Effector memory CD4-positive, alpha-beta T cell (primary cell): ENCODE data around the gene TBC1D21.

Experiments
- DNase-seq, 3 donors: peaks; one replicate each; pipeline ENCODE4 v3.0.0-alpha.2; 2020
- H3K27ac ChIP-seq: 2 replicates; pipeline ENCODE4 v1.7.0; 2013; ENCODE audit warnings: mild to moderate bottlenecking, low read length, moderate library complexity; ENCODE audit not compliant: insufficient read depth, poor library complexity, severe bottlenecking
- H3K27me3 ChIP-seq: replicated peaks from 2 replicates; pipeline ENCODE4 v1.7.0; 2013; ENCODE audit warnings: mild to moderate bottlenecking, low read length; ENCODE audit not compliant: insufficient read depth, control insufficient read depth, poor library complexity, severe bottlenecking
- H3K36me3 ChIP-seq: 2 replicates; pipeline ENCODE4 v1.7.0; 2013; ENCODE audit warnings: mild to moderate bottlenecking, low read length, moderate library complexity; ENCODE audit not compliant: control insufficient read depth, insufficient read depth
- H3K4me1 ChIP-seq: 2 replicates; pipeline ENCODE4 v1.7.0; 2013; ENCODE audit warnings: low read length, mild to moderate bottlenecking; ENCODE audit not compliant: control insufficient read depth, insufficient read depth, poor library complexity, severe bottlenecking
- H3K4me3 ChIP-seq: 2 replicates; pipeline ENCODE4 v1.7.0; 2013; ENCODE audit warnings: low read length, low read depth, mild to moderate bottlenecking; ENCODE audit not compliant: insufficient read depth, poor library complexity, severe bottlenecking
- H3K9me3 ChIP-seq: 2 replicates; pipeline ENCODE4 v1.7.0; 2013; ENCODE audit warnings: mild to moderate bottlenecking, low read length, moderate library complexity; ENCODE audit not compliant: control insufficient read depth

Gene TBC1D21

DNA sequence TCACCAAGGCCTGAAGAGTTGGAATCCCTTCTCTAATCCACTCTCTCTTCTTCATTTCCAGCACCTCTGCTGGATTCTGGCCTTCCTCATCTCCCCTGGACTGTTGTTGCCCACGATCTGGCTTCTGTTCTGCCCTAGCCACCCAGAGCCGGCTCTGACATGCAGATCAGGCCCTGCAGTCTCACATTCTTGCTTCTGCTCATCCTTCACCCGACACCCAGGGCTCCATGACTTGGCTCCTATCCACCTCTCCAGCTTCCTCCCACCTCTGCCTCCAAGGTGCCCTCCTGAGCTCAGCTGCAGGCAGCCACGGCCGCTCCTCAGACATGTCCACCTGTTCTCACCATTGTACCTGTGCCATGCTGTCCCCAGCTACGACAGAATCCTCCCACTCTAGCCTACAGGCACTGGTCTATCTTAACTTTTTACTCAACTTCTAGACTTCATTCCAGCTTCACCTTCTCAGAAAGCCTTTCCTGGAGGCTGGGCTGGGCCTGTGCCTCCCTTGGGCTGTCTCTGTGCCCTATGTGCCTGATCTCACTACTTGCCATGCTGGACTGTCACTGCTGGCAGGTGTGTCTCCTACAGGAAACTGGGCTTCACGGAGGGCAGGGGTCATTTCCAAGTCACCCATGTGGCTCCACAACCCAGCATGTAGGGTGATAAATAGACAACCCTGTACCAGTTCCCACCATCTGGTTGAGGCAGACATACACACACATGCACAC lies 16.0 kb upstream of the TBC1D21 start:
- no peak for DNase-seq
- no peaks in the 10 kb centered on the region for H3K9me3 ChIP-seq
- no peak overlapping the region for H3K27ac ChIP-seq
- H3K4me3 ChIP-seq = no peak overlapping the region
- H3K27me3 ChIP-seq = peaks cover 7% of the 10 kb centered on the region
- H3K4me1 ChIP-seq = no peaks in the 10 kb centered on the region
- no peaks in the 10 kb centered on the region for H3K36me3 ChIP-seq

- H3K27me3 ChIP-seq = peaks cover 7% of the 10 kb centered on the region
- H3K4me3 ChIP-seq = no peak overlapping the region
Observed at GRCh38 chr15:73858062-73858461, 15.3 kb upstream of the TBC1D21 start.

GRCh38 chr15:73862276-73862675 lies 11.1 kb upstream of the TBC1D21 start:
- Histone ChIP-seq H3K27me3 (no peaks in the 10 kb centered on the region), H3K27ac (no peak overlapping the region)

More at GRCh38 chr15:73858062-73858461, 15.3 kb upstream of the TBC1D21 start:
- Histone ChIP-seq H3K36me3 (no peaks in the 10 kb centered on the region), H3K4me1 (no peaks in the 10 kb centered on the region), H3K9me3 (no peaks in the 10 kb centered on the region), H3K27ac (no peak overlapping the region)
- no peak for DNase-seq

GRCh38 chr15:73865379-73865778 lies 8.0 kb upstream of the TBC1D21 start:
- no peaks in the 10 kb centered on the region for H3K36me3 ChIP-seq
- H3K4me3 ChIP-seq = no peak overlapping the region
- no peaks in the 10 kb centered on the region for H3K27me3 ChIP-seq
- no peak for DNase-seq
- H3K4me1 ChIP-seq = no peaks in the 10 kb centered on the region
- H3K27ac ChIP-seq = no peak overlapping the region
- H3K9me3 ChIP-seq = no peaks in the 10 kb centered on the region

More at GRCh38 chr15:73862276-73862675, 11.1 kb upstream of the TBC1D21 start:
- Histone ChIP-seq H3K36me3 (no peaks in the 10 kb centered on the region), H3K9me3 (no peaks in the 10 kb centered on the region), H3K4me1 (no peaks in the 10 kb centered on the region), H3K4me3 (no peak overlapping the region)
- no peak for DNase-seq

GRCh38 chr15:73865904-73866303 lies 7.5 kb upstream of the TBC1D21 start:
- Histone ChIP-seq H3K9me3 (no peaks in the 10 kb centered on the region), H3K4me1 (no peaks in the 10 kb centered on the region), H3K36me3 (no peaks in the 10 kb centered on the region), H3K4me3 (no peak overlapping the region), H3K27me3 (peaks cover under 1% of the 10 kb centered on the region), H3K27ac (no peak overlapping the region)
- DNase-seq = no peak

- H3K36me3 ChIP-seq = no peaks in the 10 kb centered on the region
- no peaks in the 10 kb centered on the region for H3K9me3 ChIP-seq
- no peaks in the 10 kb centered on the region for H3K4me1 ChIP-seq
- H3K4me3 ChIP-seq = no peak overlapping the region
- peaks cover 3% of the 10 kb centered on the region for H3K27me3 ChIP-seq
- DNase-seq = no peak
- H3K27ac ChIP-seq = no peak overlapping the region
Observed at GRCh38 chr15:73866481-73866880, 6.9 kb upstream of the TBC1D21 start.

DNA sequence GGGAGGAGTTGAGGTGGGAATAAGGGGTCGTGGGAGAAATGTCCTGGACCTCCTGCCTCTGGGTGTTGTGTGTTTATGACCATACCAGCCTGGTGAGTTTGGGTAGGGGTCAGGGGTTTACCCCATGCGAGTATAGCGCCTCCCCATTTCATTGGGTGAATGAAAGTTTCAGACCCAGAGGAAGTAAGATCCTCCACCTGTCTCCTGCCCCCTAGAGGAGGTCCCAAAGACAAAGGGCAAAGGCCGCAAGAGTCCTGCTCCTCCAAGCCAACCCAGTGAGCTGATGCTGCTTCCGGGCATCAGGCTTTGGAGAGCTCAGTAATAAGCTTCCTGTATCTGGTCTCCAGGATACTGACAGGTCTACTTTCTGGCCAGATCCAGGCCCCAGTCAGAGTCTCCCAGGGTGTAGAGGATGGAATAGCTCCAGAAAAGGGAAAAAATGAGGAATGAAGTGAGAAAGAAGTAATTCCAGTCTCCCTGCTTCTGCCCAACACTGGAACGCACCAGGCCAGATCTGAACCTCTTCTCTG lies 6.4 kb upstream of the TBC1D21 start:
- Histone ChIP-seq H3K27ac (no peak overlapping the region), H3K9me3 (no peaks in the 10 kb centered on the region), H3K4me3 (no peak overlapping the region), H3K27me3 (peaks cover 3% of the 10 kb centered on the region), H3K36me3 (no peaks in the 10 kb centered on the region), H3K4me1 (no peaks in the 10 kb centered on the region)
- no peak for DNase-seq

DNA sequence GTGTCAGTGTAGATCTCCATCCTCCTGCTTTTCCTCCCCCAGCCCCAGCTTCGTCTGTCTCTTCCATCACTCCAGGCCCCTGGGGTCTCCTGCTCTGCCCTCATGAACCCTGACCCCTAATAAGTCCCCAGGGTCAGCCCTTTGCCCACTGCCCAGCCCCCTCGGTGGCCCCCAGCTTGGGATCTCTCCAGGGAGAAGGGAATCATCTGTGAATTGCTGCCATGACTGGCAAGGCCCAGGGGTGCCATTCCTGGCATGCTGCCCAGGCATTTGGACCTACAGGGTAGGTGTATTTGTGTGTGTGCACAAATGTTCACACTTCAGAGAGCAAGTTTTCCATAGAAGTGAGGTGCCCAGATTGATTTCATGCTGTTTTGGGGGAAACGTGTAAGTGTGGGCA lies 5.9 kb upstream of the TBC1D21 start:
- H3K27ac ChIP-seq = no peak overlapping the region
- no peaks in the 10 kb centered on the region for H3K4me1 ChIP-seq
- no peaks in the 10 kb centered on the region for H3K9me3 ChIP-seq
- DNase-seq = no peak
- no peaks in the 10 kb centered on the region for H3K36me3 ChIP-seq
- no peak overlapping the region for H3K4me3 ChIP-seq
- H3K27me3 ChIP-seq = peaks cover 3% of the 10 kb centered on the region

DNA sequence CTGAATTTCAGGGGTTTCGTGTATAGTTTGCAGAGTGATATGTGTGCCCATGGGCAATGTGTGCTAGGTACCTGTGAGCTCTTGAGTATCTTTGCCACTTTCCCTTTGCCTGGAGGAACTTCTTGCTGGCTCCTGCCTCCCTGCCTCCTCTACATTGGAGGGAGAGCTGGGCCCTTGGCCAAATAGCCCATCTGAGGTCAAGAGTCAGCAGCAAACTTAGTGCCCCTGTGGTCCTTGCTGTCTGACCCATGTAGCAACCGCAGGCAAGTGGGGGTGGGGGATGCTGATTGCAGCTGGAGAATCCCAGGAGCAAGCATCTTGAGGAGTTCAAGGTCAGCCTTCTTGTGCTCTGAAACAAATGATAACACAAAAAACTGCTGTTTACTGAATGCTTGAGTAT lies 5.4 kb upstream of the TBC1D21 start:
- H3K27me3 ChIP-seq = peaks cover 3% of the 10 kb centered on the region
- no peaks in the 10 kb centered on the region for H3K9me3 ChIP-seq

GRCh38 chr15:73869216-73869995 lies 4.0 kb upstream of the TBC1D21 start:
- DNase-seq = no peak
- Histone ChIP-seq H3K27me3 (peaks cover 3% of the 10 kb centered on the region), H3K36me3 (no peaks in the 10 kb centered on the region), H3K4me1 (no peaks in the 10 kb centered on the region), H3K4me3 (no peak overlapping the region), H3K27ac (no peak overlapping the region), H3K9me3 (no peaks in the 10 kb centered on the region)

More for the DNA sequence above, 5.4 kb upstream of the TBC1D21 start:
- no peak for DNase-seq
- Histone ChIP-seq H3K4me3 (no peak overlapping the region), H3K36me3 (no peaks in the 10 kb centered on the region), H3K27ac (no peak overlapping the region), H3K4me1 (no peaks in the 10 kb centered on the region)
